Measurements from ENCODE around the gene EIF4G1.

Gene EIF4G1

GRCh38 chr3:184352149-184352785, 37.9 kb downstream of the EIF4G1 start:
- DNase-seq (ENCODE audit: low read depth): no peak

GRCh38 chr3:184352897-184353545, 38.6 kb downstream of the EIF4G1 start:
- no peak for DNase-seq (ENCODE audit: low read depth)

- DNase-seq (ENCODE audit: low read depth): no peak
Measured at GRCh38 chr3:184353546-184353941, 39.1 kb downstream of the EIF4G1 start.

GRCh38 chr3:184354121-184354728, 39.8 kb downstream of the EIF4G1 start:
- DNase-seq (ENCODE audit: low read depth): peak; percentile 42

GRCh38 chr3:184354754-184355153, 40.3 kb downstream of the EIF4G1 start:
- no peak for DNase-seq (ENCODE audit: low read depth)

- no peak for DNase-seq (ENCODE audit: low read depth)
Measured at GRCh38 chr3:184355261-184356040, 41.0 kb downstream of the EIF4G1 start.

- no peak for DNase-seq (ENCODE audit: low read depth)
Measured at GRCh38 chr3:184357248-184358123, 43.1 kb downstream of the EIF4G1 start.

GRCh38 chr3:184358124-184358767, 43.8 kb downstream of the EIF4G1 start:
- DNase-seq (ENCODE audit: low read depth): no peak

GRCh38 chr3:184358921-184359350, 44.5 kb downstream of the EIF4G1 start:
- no peak for DNase-seq (ENCODE audit: low read depth)

GRCh38 chr3:184359610-184360009, 45.2 kb downstream of the EIF4G1 start:
- no peak for DNase-seq (ENCODE audit: low read depth)

GRCh38 chr3:184360070-184360928, 45.9 kb downstream of the EIF4G1 start:
- no peak for DNase-seq (ENCODE audit: low read depth)

GRCh38 chr3:184360929-184361531, 46.6 kb downstream of the EIF4G1 start:
- no peak for DNase-seq (ENCODE audit: low read depth)

- no peak for DNase-seq (ENCODE audit: low read depth)
Measured at GRCh38 chr3:184361532-184361931, 47.1 kb downstream of the EIF4G1 start, which contains the start of the genes CLCN2 and POLR2H. Gene CLCN2, minus strand, starts transcription at chr3:184361605. Its CDS starts 126 bp downstream, at chr3:184361479. Gene POLR2H, plus strand, starts transcription at chr3:184361710. Its CDS starts 1,783 bp downstream, at chr3:184363493.

GRCh38 chr3:184361932-184362667, 47.7 kb downstream of the EIF4G1 start:
- no peak for DNase-seq (ENCODE audit: low read depth)

GRCh38 chr3:184362668-184363546, 48.5 kb downstream of the EIF4G1 start:
- DNase-seq (ENCODE audit: low read depth): peak; percentile 82

- no peak for DNase-seq (ENCODE audit: low read depth)
Measured at GRCh38 chr3:184366619-184367289, 52.3 kb downstream of the EIF4G1 start.

GRCh38 chr3:184368116-184368515, 53.7 kb downstream of the EIF4G1 start:
- DNase-seq (ENCODE audit: low read depth): no peak
